ENCODE measurements around the gene CACNA2D4.

Gene CACNA2D4

DNA sequence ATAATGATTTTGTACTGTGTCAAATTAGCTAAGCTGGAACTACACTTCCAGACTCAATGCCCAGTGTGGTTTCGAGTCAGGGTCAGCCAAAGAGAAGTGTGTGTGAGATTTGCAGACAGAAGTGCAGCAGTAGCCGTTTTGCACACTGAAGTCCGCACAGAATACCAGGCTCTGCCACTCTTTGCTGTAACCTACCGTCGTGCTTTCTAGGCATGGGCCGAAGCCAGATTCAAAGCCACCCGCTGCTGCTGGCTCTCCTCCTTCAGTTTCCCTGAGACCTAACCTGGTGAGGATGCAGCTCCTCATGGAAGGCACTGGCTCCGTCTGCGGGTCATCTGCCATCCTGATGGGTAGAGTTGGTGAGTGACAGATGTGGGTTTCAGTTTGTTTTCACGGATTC lies 49.3 kb downstream of the CACNA2D4 start:
- no peak overlapping the region for H3K4me3 ChIP-seq (replicated peaks; ENCODE audit: insufficient read depth, low read length)
- DNase-seq (ENCODE audit: low read depth in 1 of 2, low spot score in 1 of 2), result no peak
- no peaks in the 10 kb centered on the region for H3K27me3 ChIP-seq (ENCODE audit: insufficient read depth, poor library complexity, severe bottlenecking)
- no peak overlapping the region for H3K27ac ChIP-seq (replicated peaks)
- TF ChIP-seq POLR2AphosphoS5 (IDR thresholded peaks at IDR 0.05; ENCODE audit: low read depth) (no peak), SPI1 (IDR thresholded peaks at IDR 0.05; ENCODE audit: borderline replicate concordance, low read depth) (no peak), GABPA (IDR thresholded peaks at IDR 0.05; ENCODE audit: low read depth) (no peak)
- TF ChIP-seq, protein P1, sequence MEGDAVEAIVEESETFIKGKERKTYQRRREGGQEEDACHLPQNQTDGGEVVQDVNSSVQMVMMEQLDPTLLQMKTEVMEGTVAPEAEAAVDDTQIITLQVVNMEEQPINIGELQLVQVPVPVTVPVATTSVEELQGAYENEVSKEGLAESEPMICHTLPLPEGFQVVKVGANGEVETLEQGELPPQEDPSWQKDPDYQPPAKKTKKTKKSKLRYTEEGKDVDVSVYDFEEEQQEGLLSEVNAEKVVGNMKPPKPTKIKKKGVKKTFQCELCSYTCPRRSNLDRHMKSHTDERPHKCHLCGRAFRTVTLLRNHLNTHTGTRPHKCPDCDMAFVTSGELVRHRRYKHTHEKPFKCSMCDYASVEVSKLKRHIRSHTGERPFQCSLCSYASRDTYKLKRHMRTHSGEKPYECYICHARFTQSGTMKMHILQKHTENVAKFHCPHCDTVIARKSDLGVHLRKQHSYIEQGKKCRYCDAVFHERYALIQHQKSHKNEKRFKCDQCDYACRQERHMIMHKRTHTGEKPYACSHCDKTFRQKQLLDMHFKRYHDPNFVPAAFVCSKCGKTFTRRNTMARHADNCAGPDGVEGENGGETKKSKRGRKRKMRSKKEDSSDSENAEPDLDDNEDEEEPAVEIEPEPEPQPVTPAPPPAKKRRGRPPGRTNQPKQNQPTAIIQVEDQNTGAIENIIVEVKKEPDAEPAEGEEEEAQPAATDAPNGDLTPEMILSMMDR (IDR thresholded peaks at IDR 0.05; ENCODE audit: insufficient read depth, low read length), result no peak
- TF ChIP-seq, protein P2, sequence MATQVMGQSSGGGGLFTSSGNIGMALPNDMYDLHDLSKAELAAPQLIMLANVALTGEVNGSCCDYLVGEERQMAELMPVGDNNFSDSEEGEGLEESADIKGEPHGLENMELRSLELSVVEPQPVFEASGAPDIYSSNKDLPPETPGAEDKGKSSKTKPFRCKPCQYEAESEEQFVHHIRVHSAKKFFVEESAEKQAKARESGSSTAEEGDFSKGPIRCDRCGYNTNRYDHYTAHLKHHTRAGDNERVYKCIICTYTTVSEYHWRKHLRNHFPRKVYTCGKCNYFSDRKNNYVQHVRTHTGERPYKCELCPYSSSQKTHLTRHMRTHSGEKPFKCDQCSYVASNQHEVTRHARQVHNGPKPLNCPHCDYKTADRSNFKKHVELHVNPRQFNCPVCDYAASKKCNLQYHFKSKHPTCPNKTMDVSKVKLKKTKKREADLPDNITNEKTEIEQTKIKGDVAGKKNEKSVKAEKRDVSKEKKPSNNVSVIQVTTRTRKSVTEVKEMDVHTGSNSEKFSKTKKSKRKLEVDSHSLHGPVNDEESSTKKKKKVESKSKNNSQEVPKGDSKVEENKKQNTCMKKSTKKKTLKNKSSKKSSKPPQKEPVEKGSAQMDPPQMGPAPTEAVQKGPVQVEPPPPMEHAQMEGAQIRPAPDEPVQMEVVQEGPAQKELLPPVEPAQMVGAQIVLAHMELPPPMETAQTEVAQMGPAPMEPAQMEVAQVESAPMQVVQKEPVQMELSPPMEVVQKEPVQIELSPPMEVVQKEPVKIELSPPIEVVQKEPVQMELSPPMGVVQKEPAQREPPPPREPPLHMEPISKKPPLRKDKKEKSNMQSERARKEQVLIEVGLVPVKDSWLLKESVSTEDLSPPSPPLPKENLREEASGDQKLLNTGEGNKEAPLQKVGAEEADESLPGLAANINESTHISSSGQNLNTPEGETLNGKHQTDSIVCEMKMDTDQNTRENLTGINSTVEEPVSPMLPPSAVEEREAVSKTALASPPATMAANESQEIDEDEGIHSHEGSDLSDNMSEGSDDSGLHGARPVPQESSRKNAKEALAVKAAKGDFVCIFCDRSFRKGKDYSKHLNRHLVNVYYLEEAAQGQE (IDR thresholded peaks at IDR 0.05; ENCODE audit: insufficient replicate concordance, low read depth), result no peak

DNA sequence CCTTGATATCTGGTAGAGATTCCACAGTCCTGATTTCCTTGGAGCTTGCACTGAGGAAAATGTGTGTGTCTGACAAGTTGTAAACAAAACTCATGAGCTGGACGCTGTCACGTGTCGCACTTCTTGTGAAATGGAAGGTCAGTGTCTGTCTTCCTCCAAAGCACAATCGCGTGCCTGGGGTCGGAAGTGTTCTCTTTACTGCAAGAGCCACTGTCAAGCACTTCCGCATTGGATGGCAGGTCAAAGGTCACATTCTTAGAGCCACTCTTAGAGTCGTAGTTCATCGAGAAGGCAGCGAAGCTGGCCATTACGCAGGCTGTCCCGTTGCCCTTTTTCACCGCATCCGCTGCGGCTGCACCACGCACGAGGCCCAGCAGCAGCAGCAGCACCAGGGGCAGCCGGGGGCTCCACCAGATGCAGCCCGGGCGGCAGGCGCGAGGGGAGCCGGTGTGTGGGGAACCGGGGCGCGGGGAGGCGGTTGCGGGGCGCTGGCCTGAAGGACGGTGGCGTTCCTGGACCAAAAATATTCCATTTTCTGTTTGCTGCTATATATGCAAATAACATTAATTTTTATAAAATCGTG lies 53.1 kb downstream of the CACNA2D4 start:
- no peaks in the 10 kb centered on the region for H3K27me3 ChIP-seq (ENCODE audit: insufficient read depth, poor library complexity, severe bottlenecking)
- no peak for TF ChIP-seq SPI1 (IDR thresholded peaks at IDR 0.05; ENCODE audit: borderline replicate concordance, low read depth)
- no peak for TF ChIP-seq GABPA (IDR thresholded peaks at IDR 0.05; ENCODE audit: low read depth)
- TF ChIP-seq POLR2AphosphoS5 (IDR thresholded peaks at IDR 0.05; ENCODE audit: low read depth), result no peak
- TF ChIP-seq, protein P2 (IDR thresholded peaks at IDR 0.05; ENCODE audit: insufficient replicate concordance, low read depth), result no peak
- TF ChIP-seq, protein P1 (IDR thresholded peaks at IDR 0.05; ENCODE audit: insufficient read depth, low read length), result no peak

DNA sequence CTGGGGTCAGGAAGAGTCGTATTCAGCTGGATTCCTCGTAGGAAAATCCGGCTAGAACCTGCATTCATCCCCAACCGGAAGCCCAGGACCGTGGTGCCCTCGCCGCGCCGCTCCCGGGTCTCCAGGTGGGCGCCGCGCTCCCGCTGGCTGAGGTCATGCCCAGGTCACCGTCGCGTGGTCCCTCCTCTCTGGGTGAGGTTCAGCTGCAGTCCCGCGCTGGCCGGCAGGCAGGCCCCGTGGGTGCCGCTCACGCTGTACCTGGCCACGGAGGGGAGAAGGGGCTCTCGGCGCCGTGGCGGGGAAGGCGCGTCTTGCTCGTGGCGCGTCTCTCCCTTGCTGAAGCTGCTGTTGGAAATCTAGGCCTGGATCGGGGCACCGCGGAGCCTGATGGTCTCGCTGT lies 53.6 kb downstream of the CACNA2D4 start:
- H3K27ac ChIP-seq (replicated peaks), result no peak overlapping the region
- TF ChIP-seq, protein P2 (IDR thresholded peaks at IDR 0.05; ENCODE audit: insufficient replicate concordance, low read depth), result no peak
- TF ChIP-seq, protein P1 (IDR thresholded peaks at IDR 0.05; ENCODE audit: insufficient read depth, low read length), result no peak
- TF ChIP-seq POLR2AphosphoS5 (IDR thresholded peaks at IDR 0.05; ENCODE audit: low read depth) (no peak), SPI1 (IDR thresholded peaks at IDR 0.05; ENCODE audit: borderline replicate concordance, low read depth) (no peak), GABPA (IDR thresholded peaks at IDR 0.05; ENCODE audit: low read depth) (no peak)
- no peaks in the 10 kb centered on the region for H3K27me3 ChIP-seq (ENCODE audit: insufficient read depth, poor library complexity, severe bottlenecking)
- no peak overlapping the region for H3K4me3 ChIP-seq (replicated peaks; ENCODE audit: insufficient read depth, low read length)
- DNase-seq (ENCODE audit: low read depth in 1 of 2, low spot score in 1 of 2), result no peak

More for the DNA sequence above, 53.1 kb downstream of the CACNA2D4 start:
- DNase-seq (ENCODE audit: low read depth in 1 of 2, low spot score in 1 of 2), result no peak
- no peak overlapping the region for H3K4me3 ChIP-seq (replicated peaks; ENCODE audit: insufficient read depth, low read length)
- no peak overlapping the region for H3K27ac ChIP-seq (replicated peaks)
